ENCODE measurements around the gene PDZRN3. TPM values are rescaled to one million over a fixed set of nuclear protein-coding genes. Genes with fewer than 3 reads are reported as not detected.

The PDZRN3 gene
- total RNA-seq, 1 donor from 2014 or later, result 21.9 TPM

GRCh38 chr3:73618461-73618860 lies 6.3 kb downstream of the PDZRN3 start:
- no peak overlapping the region for H3K4me3 Mint-ChIP-seq (ENCODE audit: unreplicated experiment)
- H3K27ac Mint-ChIP-seq (ENCODE audit: unreplicated experiment), result no peak overlapping the region
- H3K27me3 Mint-ChIP-seq (ENCODE audit: unreplicated experiment), result no peaks in the 10 kb centered on the region
- TF ChIP-seq CTCF (IDR thresholded peaks at IDR 0.05; ENCODE audit: partially characterized antibody, unreplicated experiment), result no peak
- H3K9me3 Mint-ChIP-seq (ENCODE audit: unreplicated experiment), result peaks cover 16% of the 10 kb centered on the region
- H3K36me3 Mint-ChIP-seq (ENCODE audit: unreplicated experiment), result no peaks in the 10 kb centered on the region
- DNase-seq, result no peak
- peaks cover 29% of the 10 kb centered on the region for H3K4me1 Mint-ChIP-seq (ENCODE audit: low read depth, unreplicated experiment)

- Mint-ChIP-seq H3K9me3 (ENCODE audit: unreplicated experiment) (no peaks in the 10 kb centered on the region), H3K4me1 (ENCODE audit: low read depth, unreplicated experiment) (peaks cover 23% of the 10 kb centered on the region), H3K36me3 (ENCODE audit: unreplicated experiment) (no peaks in the 10 kb centered on the region), H3K27me3 (ENCODE audit: unreplicated experiment) (peaks cover 1% of the 10 kb centered on the region), H3K4me3 (ENCODE audit: unreplicated experiment) (no peak overlapping the region), H3K27ac (ENCODE audit: unreplicated experiment) (no peak overlapping the region)
- TF ChIP-seq CTCF (IDR thresholded peaks at IDR 0.05; ENCODE audit: partially characterized antibody, unreplicated experiment), result no peak
- DNase-seq, result no peak
Measured at GRCh38 chr3:73616056-73616455, 8.7 kb downstream of the PDZRN3 start.

- H3K4me1 Mint-ChIP-seq (ENCODE audit: low read depth, unreplicated experiment), result peaks cover 21% of the 10 kb centered on the region
Measured at GRCh38 chr3:73614419-73614818, 10.3 kb downstream of the PDZRN3 start.

GRCh38 chr3:73611176-73611575 lies 13.6 kb downstream of the PDZRN3 start:
- H3K4me1 Mint-ChIP-seq (ENCODE audit: low read depth, unreplicated experiment), result peaks cover 27% of the 10 kb centered on the region
- peaks cover 1% of the 10 kb centered on the region for H3K27me3 Mint-ChIP-seq (ENCODE audit: unreplicated experiment)
- H3K27ac Mint-ChIP-seq (ENCODE audit: unreplicated experiment), result no peak overlapping the region
- no peak overlapping the region for H3K4me3 Mint-ChIP-seq (ENCODE audit: unreplicated experiment)
- H3K9me3 Mint-ChIP-seq (ENCODE audit: unreplicated experiment), result no peaks in the 10 kb centered on the region
- no peak for TF ChIP-seq CTCF (IDR thresholded peaks at IDR 0.05; ENCODE audit: partially characterized antibody, unreplicated experiment)
- no peaks in the 10 kb centered on the region for H3K36me3 Mint-ChIP-seq (ENCODE audit: unreplicated experiment)
- DNase-seq, result no peak

More at GRCh38 chr3:73614419-73614818, 10.3 kb downstream of the PDZRN3 start:
- no peak overlapping the region for H3K4me3 Mint-ChIP-seq (ENCODE audit: unreplicated experiment)
- peaks cover 1% of the 10 kb centered on the region for H3K27me3 Mint-ChIP-seq (ENCODE audit: unreplicated experiment)
- no peak for TF ChIP-seq CTCF (IDR thresholded peaks at IDR 0.05; ENCODE audit: partially characterized antibody, unreplicated experiment)
- no peak for DNase-seq
- H3K27ac Mint-ChIP-seq (ENCODE audit: unreplicated experiment), result no peak overlapping the region
- H3K9me3 Mint-ChIP-seq (ENCODE audit: unreplicated experiment), result no peaks in the 10 kb centered on the region
- no peaks in the 10 kb centered on the region for H3K36me3 Mint-ChIP-seq (ENCODE audit: unreplicated experiment)

GRCh38 chr3:73610493-73610892 lies 14.2 kb downstream of the PDZRN3 start:
- Mint-ChIP-seq H3K27me3 (ENCODE audit: unreplicated experiment) (peaks cover 1% of the 10 kb centered on the region), H3K27ac (ENCODE audit: unreplicated experiment) (no peak overlapping the region), H3K4me1 (ENCODE audit: low read depth, unreplicated experiment) (peaks cover 27% of the 10 kb centered on the region), H3K9me3 (ENCODE audit: unreplicated experiment) (no peaks in the 10 kb centered on the region), H3K4me3 (ENCODE audit: unreplicated experiment) (no peak overlapping the region), H3K36me3 (ENCODE audit: unreplicated experiment) (no peaks in the 10 kb centered on the region)
- no peak for TF ChIP-seq CTCF (IDR thresholded peaks at IDR 0.05; ENCODE audit: partially characterized antibody, unreplicated experiment)
- no peak for DNase-seq

Data from glutamatergic neuron (in vitro differentiated cells).